Stimulated activated CD4-positive, alpha-beta T cell treated with anti-CD3 and anti-CD28 coated beads, Interleukin-4, amount 100 ng/mL, for 1 hour (primary cell): ENCODE data around the gene RAPGEFL1.
"Not testable (repeated sequence)": the region's sequence is repeated elsewhere in the genome, so short reads cannot be mapped to it uniquely, and the experiment has no call there.

Source experiments
- DNase-seq: peaks from one replicate; pipeline ENCODE4 v3.0.0-alpha.2; 2020

RAPGEFL1 gene

DNA sequence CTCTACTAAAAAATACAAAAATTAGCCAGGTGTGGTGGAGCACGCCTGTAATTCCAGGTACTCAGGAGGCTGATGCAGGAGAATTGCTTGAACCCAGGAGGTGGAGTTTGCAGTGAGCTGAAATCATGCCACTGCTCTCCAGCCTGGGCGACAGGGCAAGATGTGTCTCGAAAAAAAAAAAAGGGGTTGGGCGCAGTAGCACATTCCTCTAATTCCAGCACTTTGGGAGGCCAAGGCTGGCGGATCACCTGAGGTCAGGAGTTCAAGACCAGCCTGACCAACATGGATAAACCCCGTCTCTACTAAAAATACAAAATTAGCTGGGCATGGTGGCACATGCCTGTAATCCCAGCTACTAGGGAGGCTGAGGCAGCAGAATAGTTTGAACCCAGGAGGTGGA is 36.6 kb downstream of the RAPGEFL1 start:
- not testable (repeated sequence) for DNase-seq

DNA sequence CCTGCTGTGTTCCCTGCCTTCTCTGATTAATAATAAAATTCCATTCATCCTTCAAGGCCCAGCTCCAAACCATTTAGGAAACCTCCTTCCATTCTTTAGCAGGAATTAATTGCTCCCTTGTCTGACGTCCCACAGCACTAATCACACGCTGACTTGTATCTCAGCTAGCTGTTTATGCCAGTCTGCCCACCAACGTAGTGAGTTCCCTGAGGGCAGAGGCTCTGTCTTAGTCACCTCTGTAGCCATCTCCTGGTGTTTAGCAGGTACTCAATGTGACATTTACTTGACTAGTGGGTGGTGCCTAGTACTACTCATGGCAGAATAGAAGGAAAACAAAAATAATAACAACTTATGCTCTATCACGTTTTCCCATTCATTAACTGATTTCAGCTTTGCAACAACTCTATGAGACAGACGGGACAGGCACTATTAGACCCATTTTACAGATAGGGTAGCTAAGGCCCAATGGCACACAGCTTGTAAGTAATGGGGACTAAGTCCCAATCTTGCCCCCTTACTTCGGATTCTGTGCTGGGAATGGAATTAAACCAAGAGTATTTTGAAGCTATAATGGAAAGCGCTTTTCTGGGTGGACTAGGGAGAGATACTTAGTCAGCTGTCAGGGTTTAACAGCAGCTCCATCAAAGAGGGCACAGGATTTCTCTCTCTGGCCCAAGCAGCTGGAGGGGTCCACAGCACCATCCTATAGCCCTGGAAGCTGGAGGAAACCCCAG is 40.9 kb downstream of the RAPGEFL1 start:
- DNase-seq, result no peak

DNA sequence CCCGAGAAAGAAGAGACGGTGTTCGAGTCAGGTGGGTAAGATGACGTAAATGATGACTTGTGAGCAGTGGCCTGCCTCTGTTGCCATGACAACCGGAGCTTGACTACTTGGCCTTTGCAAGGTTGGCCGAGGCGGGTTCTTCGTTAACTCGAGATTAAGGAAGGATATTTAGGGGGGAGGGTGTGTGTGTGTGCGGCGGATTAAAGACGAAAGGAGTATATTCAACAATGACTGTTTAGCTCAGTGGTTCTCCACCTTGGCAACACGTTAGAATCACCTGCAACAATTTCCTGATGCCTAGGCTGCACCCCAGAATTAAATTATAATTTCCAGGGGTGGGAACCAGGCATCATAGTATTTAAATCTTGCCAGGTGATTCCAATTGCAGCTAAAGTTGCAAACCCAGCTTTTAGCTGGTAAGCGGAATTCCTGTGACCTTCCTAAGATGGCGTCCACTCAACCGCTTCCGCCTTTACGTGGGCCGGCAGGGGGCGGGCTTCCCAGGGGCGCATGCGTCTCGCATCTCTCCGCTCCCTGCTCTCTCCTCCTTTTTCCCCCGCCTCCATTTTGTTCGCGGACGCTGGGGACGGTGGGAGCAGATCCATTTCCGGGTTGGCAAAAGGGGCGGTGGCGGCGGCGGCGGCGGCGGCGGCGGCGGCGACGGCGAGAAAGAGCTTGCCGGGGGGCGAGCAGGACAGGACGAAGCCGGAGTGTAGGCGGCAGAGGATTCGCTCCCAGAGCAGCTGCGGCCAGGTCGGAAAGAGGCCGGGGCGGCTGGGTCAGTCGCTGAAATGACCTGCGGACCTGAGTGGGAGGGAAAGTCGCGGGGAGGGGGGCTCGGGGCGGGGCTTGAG is 41.7 kb downstream of the RAPGEFL1 start, which contains the start of gene WIPF2:
Gene WIPF2 (plus strand): TSS at position 565 of the 854 bp plus-strand sequence. CDS start 37,156 bp downstream, outside the sequence.
- peak; percentile 96 for DNase-seq

DNA sequence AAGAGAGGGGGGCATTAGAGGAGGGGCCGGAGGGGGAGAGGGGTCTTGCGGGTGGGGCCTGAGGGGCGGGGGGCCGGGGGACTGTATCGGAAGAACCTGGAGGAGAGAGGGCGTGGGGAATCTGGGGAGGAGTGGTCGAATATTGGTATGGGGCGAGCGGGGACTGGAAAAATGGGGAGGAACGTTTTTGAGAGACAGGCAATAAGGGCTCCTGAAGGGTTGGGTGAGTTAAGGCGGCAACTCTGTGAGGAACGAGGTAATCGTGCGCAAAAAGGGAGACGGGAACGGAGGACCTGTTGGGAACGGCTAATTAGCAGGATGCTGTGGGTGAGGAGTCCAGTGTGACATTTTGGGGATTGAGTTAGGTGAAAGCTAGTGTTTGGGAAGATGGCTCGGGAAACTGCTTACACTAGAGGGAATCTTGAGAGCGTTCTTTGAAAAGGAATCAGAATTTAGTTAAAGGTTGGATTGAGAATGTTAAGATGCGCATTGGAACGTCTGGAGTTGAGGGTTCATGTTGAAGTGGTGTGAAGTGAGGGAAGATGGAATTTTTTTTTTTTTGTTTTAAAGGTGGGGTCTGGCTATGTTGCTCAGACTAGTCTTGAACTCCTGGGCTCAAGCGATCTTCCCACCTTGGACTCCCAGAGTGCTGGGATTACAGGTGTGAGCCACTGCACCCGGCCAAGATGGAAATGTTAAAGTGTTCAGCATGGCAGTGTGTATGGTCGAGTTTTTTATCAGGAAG is 42.5 kb downstream of the RAPGEFL1 start:
- no peak for DNase-seq

DNA sequence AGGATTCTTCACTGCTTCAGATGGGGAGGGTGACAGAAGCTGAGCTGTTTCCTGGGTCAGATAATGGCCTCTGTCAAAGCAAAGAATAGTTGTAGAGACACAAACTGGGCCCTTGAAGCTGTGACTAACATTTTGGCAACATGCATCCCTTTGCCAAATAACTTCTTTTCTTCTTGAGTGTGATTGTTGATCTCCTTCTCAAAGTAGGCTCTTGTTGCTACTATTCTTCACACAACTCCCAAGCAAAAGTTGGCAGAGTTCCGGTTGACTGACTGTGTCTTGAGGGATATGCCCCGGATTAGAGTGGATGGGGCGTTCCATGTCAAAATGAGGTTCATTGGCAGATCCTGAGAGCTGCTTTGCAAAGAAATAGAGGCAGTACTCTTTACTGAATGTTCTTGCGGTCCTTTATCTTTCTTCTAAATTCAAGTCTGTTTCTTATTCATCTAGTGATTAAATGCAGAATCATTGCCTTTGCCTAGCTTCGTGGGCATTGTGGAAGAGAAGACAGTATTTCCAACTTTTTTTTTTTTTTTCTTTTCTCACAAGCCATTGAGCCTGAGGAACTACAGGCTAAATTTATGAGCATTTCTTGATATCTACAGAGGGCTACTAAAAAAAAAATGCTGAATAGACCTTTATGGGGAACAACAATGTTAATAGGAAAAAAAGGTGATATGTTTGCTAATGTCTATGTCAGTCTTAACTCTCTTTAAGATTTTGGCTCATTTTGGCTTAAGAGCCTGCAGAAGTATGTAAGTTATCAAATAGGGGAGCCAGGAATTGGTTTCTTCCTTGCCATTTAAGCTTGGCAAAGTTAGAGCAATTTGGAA is 47.7 kb downstream of the RAPGEFL1 start:
- DNase-seq, result no peak

DNA sequence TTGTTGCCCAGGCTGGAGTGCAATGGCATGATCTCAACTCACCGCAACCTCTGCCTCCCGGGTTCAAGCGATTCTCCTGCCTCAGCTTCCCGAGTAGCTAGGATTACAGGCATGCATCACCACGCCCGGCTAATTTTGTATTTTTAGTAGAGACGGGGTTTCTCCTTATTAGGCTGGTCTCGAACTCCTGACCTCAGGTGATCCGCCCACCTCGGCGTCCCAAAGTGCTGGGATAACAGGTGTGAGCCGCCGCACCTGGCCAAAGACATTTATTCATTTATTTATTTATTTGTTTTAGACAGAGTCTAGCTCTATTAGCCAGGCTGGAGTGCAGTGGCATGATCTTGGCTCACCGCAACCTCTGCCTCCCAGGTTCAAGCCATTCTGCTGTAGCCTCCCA is 51.9 kb downstream of the RAPGEFL1 start:
- not testable (repeated sequence) for DNase-seq

DNA sequence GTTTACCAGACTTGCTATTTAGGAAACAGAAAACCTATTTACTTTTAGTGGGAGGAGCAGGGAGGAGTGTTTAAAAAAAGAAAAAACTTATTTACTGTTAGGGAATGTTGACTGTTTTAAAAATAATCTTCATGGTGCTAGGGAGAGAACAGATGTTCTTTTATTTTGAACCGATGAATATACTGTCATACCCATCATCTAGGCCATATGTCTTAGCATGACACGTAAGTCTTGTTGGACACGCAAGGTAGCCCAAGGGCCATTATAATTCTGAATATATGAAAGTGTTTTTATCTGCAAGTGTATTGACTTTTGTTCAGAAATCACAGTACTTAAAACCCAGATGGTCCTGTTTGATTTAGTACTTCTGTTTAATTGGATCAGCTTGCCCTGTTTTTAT is 53.4 kb downstream of the RAPGEFL1 start:
- DNase-seq, result no peak

DNA sequence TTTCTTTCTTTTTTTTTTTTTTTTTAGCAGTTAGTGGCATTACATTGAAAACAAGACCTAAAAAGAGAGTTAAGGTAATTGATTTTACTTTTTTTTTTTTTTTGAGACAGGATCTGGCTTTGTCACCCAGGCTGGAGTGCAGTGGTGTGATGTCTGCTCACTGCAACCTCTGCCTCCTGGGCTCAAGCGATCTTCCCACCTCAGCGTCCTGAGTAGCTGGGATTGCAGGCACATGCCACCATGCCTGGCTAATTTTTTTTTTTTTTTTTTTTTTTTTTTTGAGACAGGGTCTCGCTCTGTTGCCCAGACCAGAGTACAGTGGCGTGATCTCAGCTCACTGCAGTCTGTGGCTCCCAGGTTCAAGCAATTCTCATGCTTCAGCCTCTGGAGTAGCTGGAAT is 54.7 kb downstream of the RAPGEFL1 start:
- not testable (repeated sequence) for DNase-seq

DNA sequence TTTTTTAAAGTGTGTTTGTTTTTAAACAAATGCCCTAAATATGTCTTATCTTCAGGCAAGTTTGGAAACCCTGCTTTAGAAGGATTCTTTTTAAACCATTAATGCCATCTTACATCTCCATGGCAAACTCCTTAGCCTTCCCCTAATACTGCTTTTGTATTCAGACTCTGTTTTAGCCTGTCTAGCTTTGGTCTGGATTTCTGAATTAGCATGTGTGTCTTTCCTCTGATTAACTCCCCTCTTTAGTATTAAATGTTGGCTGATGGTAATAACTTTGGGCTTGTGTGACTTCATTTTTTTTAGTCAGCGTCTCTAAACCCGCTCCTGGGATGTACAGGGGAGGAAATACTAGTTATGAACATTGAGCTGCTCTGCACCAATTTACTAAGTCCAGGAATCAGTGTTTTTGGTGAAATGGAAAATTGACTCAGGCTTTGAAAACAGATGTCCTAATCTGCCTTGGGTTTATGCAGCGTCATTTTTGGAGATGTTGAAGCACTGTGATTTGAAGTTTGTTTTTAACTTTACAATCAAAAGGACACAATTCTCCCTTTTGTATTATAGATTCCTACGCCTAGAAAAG is 64.1 kb downstream of the RAPGEFL1 start:
- DNase-seq, result no peak

DNA sequence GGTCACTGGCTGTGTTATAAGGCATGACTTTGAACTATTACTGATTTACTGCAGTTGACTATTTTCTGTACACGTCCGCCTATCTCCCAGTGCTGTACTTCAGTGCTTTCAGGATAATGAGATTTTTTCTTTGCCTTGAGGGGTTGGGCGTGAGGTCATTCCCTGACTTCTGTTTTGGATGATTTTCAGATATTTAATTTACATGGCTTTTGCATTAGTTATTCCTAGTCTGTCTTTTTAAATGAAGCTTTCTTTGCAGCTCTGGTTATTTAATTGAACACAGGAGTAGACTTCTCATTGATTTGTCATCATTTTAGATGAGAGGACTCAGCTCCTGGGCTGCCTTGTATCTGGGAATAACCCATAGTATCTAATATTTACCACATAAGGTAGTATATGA is 65.5 kb downstream of the RAPGEFL1 start:
- no peak for DNase-seq

DNA sequence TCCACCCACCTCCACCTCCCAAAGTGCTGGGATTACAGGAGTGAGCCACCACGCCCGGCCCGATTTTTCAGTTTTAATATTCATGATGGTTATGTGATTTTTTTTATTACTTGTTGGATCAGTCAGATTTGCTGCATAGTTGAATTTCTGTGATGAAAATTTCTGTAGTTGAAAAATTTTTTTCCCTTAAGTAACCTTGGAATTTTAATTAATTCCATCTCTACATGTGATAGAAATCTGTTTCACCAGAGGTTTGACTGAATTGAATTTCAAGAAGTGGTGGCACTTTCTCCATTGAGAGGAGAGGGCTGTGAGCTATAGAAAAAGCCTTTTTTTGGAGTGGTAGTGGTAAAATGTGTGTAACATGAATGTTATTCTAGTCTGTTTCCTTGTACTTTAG is 66.5 kb downstream of the RAPGEFL1 start:
- DNase-seq, result no peak

DNA sequence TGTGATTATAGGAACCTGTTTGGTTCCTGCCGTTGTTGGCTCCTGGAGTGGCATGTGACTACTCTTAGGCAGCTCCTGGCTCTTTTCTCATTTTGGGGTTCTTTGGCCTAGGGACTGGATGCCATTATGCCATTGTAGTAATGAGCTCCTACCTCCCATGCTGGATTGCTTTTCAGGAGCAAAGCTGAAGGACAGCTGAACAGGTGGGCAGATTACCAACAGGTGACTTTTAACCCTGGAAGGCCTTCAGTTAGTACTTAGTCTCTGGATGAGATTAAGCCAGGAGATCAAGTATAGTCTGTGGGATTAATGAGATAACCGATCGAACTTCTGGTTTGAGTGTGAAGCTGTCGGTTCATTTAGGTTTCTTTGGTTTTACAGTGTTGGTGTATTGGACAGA is 67.0 kb downstream of the RAPGEFL1 start:
- DNase-seq, result no peak
